Retina (tissue), 1 donor: ENCODE data around the gene IFNL3.
"Not testable (repeated sequence)": the region's sequence is repeated elsewhere in the genome, so short reads cannot be mapped to it uniquely, and the experiment has no call there.

Experiments used
- DNase-seq: peaks from one replicate; pipeline ENCODE4 v3.0.0-alpha.2; 2016

IFNL3 gene

DNA sequence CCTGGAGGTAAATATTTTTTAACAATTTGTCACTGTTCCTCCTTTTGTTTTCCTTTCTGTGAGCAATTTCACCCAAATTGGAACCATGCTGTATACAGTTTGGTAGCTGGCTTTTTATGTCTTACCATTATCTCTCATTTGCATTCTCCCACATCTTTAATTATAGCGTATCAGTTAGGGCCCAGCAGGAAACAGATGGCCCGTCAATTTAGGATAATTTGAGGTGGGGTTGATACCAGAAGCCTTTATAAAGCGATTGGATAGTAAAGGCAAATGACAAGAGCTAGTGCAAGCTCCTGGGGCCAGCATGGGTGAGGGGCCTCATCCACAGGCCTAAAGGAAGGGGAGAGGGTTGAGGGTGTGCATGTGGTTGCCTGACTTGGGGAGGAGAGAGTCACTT, 7.7 kb upstream of the IFNL3 start:
- DNase-seq, result no peak

DNA sequence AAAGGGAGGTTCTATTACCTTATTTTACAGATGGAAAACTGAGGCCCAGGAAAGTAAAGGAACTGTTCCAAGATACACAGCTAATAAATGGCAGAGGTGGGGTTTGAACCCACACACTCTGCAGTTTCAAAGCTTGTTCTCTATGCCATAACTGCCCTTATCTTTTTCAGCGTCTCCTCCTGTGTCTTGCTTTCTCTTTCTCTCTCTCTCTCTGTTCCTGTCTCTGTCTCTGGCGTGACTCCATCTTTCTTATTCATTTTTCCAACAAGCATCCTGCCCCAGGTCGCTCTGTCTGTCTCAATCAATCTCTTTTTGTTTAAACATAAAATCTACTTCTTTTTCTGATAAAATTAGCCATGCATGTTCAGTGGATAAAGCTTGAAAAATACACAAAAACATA, 7.0 kb upstream of the IFNL3 start:
- DNase-seq, result no peak

DNA sequence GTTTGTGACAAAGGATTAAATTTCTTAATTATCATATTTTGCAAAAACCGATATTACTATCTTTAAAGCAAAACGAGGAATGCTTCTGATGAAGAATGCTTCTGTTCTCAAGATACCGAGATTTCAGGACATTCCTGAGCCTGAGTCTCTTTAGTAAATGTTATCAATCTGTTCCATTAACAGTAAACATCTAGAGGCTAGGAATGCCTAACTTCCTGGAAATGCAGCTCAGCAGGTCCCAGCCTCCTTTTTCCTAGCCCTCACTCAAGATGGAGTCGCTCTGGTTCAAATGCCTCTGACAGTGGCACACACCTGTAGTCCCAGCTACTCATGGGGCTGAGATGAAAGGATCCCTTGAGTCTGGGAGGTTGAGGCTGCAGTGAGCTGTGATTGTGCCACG, 6.3 kb upstream of the IFNL3 start:
- DNase-seq, result no peak

DNA sequence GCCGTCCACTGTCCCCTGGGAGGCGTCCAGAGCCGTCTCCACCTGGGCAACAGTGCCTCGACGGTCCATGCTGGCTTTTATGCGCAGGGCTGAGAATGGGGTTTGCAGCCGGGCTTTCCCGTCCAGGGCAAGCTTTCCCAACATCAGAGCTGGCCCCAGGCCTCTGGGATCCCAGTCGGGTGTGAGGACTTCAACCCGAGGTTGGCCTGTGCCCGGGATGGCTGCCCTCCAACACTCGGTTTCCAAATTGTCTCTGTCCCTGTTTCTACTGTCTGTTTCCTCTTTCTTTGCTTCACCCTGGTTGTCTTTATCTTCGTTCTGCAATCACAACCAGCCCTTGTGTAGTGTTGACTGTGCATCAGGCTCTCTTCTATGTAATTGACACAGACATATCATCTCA, 4.0 kb upstream of the IFNL3 start, which contains the start of gene IFNL4:
Gene IFNL4, minus strand, starts transcription at position 51 of the 400 bp plus-strand sequence.
- DNase-seq, result no peak

DNA sequence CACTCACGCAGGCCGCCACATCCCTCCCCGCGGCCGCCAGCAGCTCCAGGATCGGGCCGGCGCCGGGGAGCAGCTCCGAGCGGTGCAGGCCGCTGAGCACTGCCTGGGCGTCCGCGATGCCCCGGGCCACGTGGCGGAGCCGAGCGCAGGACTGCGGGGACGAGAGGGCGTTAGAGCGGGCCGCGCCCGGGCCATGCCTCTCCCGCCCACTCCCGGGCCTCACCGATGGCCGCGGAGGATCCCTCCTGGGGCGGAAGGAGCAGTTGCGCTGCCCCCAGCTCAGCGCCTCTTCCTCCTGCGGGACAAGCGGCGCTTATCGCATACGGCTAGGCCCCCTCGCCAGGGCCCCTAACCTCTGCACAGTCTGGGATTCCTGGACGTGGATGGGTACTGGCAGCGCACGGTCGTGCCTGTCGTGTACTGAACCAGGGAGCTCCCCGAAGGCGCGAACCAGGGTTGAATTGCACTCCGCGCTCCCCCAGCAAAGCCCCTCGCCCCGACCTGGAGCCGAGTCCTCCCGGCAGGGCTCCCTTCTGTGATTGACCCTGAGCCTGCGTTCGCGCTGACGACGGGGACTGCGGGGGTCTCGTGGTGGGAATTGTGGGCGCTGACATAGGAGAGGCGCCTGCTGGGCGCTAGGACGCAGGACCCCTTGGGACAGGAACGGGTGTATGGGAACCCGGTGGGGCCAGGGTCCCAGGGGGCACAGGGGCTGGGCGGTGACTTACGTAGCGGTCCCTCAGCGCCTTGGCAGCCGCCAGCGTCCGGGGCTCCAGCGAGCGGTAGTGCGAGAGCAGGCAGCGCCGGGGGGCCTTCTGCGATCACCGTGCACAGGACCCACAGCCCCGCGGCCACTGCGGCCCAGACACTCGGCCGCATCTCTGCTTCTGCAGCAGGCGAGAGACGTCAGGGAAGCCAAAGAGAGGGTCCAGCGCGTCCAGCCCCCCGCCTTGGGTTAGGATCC, 3.2 kb upstream of the IFNL3 start:
- DNase-seq, result peak; percentile 72

DNA sequence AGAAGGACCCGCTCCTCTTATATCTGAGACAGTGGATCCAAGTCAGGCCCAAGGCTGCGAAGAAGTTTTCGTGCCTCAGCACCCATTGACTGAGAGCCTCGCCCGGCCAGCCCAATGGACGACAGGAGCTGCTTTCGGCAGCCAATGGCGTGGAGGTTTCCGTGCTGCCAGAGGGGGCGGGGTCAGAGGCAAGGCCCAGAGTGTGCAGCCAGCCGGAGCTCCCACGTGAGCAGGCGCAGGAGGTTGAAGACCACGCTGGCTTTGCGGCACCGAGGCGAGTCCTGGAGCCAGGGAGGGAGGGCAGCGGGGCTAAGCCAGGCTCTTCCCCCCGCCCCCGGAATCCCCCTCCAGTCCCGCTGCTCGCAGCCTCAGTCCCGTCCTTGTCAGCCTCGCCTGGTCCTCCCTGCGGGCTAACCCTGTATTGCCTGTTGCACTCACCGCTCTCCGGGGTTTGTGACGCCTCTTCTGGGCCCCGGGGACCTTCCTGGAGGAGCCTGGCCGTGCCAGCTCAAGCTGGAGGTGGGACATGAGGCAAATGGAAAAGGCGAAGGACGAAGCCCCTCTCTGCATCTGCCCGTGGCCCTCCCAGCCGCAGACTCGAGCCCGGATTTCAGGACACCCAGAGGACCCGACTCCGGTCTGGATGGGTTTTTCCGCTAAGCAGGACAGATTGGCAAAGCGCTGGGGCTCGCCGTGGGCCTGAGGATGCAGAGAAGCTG, 2.3 kb upstream of the IFNL3 start:
- DNase-seq, result peak; percentile 61

DNA sequence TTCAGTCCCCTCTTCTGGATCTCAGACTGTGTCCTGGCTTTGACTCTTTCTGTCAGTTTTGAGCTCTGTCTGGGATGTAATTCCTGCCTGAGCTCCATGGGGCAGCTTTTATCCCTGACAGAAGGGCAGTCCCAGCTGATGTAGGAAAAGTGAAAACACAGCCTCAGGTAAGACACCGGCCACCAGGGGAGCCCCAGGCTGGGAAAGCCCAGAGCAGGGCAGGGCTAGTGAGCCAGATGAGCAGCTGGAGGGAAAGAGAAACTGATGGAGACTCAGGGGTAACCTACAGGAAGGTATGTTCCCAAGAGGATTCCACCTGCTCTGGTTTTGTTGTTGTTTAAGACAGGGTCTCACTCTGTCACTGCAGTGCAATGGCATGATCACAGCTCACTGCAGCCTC, 360 bp upstream of the IFNL3 start:
- DNase-seq, result not testable (repeated sequence)

DNA sequence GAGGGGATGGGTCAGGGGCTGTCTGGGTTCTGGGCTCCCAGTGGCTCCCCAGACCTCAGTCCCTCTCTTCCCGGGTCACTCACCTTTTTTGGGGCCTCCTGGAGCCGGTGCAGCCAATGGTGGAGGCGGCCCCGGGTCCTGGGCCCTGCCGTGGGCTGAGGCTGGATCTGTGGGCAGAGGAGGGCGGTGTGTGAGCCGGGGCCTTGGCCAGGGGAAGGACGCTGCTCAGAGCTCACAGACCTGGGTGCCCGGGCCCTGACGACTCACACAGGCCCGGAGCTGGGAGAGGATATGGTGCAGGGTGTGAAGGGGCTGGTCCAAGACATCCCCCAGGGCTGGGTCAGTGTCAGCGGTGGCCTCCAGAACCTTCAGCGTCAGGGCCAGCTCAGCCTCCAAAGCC, 1.1 kb downstream of the IFNL3 start:
- not testable (repeated sequence) for DNase-seq

DNA sequence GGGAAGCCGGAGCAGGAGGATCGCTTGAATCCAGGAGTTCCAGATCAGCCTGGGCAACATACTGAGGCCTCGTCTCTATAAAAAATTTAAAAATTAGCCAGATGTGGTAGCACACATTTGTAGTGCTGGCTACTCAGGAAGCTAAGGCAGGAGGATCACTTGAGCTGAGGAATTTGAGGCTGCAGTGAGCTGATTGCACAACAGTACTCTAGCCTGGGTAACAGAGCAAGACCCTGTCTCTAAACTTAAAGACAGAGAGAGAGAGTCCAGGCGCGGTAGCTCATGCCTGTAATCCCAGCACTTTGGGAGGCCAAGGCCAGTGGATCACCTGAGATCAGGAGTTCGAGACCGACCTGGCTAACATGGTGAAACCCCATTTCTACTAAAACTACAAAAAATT, 4.4 kb downstream of the IFNL3 start:
- DNase-seq, result no peak

DNA sequence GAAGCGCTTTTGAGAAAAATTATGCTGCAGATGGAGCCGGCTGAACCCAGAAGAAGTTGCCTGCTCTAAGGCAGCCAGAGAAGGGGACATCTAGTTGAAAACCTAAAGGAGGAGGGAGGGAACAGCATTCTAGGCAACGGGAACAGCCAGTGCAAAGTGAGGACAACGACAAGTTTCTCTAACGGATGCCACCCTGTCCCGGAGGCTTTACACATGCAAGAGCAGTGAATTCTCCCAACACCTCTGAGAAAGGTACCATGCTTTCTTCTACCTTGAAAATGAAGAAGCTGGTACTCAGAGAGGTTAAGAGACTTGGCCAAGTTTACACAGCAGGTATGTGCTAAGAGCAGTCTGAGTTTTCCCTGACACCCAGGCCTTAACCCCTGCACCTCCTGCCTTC, 5.9 kb downstream of the IFNL3 start:
- DNase-seq, result no peak

DNA sequence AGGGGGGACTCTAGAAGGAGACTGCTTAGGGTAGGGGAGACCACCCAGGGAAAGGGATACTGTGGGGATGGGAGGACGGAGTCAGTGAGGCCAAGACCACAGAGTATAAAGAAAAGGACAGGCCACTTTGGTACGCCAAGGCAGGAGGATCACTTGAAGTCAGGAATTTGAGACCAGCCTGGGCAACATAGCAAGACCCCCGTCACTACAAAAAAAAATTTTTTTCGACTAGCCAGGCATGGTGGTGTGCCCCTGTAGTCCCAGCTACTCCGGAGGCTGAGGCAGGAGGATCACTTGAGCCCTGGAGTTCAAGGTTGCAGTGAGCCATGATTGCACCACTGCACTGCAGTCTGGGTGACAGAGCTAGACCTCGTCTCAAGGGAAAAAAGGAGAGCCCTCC, 6.6 kb downstream of the IFNL3 start:
- no peak for DNase-seq

DNA sequence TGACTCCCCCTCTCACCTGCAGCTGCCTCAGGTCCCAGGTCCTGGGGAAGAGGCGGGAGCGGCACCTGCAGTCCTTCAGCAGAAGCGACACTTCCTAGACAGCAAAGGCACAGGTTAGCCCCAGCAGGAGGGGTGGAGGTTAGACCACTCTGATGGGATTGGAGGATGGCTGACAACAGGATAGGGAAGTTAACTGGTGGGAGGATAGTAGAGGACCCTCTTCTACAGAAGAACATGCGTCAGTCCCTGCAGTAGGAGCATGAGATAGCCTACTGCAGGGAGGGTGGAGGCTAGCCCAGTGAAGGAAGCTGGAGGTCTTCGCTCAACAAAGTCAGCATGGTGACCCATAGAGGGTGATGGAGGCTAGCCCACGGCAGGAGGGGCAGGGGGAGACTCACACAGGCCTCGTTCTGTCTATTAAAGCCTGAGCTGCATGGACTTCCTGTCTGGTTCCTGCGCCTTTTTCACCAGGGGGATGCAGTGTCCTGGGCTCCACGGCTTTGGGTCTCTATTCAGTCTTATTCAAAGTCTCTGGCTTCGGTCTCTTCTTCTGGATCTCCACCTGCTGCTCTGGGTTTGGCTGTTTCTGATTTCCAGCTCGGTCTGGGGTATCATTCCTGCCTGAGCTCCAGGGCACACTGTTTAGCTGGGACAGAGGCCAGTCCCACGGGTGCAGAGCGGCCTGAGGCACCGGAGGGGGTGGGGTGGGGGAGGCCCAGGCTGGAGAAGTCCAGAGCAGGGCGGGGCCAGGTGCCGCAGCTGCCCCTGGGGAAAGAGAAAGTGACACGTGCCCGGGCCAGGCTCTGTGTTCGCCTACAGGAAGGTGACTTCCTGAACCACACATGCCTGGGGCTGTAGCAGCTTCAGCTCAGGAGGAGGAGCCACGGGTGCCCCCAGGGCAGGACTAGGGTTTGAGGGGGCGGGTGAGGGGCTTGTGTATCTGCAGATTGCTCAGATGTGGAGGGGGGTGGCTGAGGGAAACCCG, 7.3 kb downstream of the IFNL3 start:
- DNase-seq, result no peak

DNA sequence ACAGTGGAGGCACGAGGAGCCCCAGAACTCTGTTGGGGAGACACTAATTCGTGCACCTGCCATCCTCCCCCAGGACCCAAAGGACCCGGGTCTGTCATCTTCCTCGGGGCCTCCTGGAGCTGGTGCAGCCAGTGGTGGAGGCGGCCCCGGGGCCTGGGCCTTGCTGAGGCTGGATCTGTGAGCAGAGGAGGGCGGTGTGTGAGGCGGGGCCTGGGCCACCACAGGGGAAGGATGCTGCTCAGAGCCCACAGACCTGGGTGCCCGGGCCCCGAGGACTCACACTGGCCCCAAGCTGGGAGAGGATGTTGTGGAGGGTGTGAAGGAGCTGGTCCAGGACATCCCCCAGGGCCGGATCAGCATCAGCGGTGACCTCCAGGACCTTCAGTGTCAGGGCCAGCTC, 8.3 kb downstream of the IFNL3 start:
- DNase-seq, result no peak

DNA sequence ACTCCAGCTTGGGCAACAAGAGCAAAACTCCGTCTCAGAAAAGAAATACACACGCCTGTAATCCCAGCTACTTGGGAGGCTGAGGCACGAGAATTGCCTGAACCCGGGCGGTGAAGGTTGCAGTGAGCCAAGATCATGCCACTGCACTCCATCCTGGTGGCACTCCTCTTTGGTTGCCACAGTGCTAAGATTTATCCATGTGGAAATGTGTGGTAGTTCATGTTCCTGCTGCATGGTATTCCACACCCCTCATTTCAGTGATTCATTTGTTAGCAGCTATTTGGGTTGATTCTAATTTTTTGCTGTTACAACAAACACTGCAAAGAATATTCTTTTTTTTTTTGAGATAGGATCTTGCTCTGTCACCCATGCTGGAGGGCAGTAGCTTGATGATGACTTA, 12.1 kb downstream of the IFNL3 start:
- DNase-seq, result no peak

DNA sequence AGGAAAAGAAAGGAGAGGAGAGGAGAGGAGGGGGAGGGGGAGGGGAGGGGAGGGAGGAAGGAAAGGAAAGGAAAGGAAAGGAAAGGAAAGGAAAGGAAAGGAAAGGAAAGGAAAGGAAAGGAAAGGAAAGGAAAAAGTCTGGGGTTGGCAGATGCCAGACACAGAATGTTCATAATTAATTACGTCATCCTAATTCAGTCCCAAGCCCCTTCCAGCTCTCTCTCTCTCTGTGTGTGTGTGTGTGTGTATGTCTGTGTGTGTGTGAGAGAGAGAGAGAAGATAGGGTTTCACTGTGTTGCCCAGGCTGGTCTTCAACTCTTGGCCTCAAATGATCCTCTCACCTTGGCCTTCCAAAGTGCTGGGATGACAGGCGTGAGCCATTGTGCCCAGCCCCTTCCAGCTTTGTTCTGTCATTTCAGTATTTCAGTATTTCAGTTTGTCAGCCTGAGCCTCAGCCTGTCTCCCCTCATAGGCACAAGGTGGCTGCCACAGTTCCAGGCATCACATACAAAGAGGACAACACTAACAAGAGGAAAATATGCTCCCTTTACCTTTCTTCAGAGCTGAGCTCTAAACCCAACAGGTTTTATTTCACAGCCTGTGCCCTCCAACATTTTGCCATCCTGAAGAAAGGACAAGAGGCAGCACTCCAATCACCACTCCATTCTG, 14.6 kb downstream of the IFNL3 start:
- DNase-seq, result no peak

DNA sequence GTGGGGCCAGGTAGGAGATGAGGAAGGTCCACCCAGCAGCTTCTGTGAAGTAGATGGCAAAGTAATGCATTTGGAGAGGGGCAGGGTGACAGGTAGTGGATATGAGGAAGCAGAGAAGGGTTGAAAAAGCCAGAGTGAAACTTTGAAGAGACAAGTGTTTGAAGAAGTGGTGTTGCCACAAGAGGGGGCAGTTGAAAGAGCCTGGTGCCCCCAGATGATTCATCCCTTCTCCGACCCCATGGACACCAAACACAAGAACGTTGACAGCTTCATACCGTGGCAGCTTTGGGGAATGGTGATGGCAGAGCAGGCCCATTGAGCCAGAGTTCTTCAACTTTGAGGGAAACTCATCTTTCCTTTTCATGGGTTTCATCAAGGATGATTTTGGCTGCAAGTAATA, 19.9 kb downstream of the IFNL3 start:
- no peak for DNase-seq

DNA sequence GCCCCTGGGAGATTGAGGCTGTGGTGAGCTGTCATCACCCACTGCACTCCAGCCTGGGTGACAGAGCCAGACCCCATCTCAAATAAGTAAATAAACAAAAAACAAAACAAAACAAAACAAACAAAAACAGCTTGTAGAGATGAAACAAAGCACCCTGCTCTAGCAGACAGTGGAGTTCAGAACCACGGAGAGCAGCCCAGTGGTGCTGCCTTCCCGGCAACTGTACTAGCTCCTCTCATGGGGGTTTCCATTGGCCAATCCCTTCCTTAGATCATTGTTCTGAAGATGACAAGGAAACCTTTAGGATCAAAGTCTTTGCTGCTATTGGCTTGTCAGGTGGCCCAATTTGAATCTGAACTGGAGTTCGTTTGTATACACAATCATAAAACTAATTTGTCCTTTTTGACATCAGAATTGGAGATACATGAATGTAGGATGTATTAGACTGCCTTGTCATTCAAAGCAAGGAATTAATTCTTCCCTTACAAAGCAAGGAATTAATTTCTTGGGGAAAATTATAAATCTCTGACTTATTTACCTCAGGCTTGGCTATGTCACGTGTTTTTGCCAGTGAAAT, 21.0 kb downstream of the IFNL3 start:
- no peak for DNase-seq

DNA sequence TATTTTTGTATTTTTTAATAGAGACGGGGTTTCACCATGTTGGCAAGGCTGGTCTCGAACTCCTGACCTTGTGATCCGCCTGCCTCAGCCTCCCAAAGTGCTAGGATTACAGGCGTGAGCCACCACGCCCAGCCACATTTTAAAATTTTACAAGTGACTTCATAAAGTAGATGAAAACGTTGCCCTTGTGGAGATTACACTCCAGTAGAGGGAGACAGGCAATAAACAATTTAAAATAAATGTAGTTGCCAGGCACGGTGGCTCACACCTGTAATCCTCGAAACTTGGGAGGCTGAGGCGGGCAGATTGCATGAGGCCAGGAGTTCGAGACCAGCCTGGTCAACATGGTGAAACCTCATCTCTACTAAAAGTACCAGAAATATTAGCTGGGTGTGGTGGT, 25.7 kb downstream of the IFNL3 start:
- DNase-seq, result not testable (repeated sequence)

DNA sequence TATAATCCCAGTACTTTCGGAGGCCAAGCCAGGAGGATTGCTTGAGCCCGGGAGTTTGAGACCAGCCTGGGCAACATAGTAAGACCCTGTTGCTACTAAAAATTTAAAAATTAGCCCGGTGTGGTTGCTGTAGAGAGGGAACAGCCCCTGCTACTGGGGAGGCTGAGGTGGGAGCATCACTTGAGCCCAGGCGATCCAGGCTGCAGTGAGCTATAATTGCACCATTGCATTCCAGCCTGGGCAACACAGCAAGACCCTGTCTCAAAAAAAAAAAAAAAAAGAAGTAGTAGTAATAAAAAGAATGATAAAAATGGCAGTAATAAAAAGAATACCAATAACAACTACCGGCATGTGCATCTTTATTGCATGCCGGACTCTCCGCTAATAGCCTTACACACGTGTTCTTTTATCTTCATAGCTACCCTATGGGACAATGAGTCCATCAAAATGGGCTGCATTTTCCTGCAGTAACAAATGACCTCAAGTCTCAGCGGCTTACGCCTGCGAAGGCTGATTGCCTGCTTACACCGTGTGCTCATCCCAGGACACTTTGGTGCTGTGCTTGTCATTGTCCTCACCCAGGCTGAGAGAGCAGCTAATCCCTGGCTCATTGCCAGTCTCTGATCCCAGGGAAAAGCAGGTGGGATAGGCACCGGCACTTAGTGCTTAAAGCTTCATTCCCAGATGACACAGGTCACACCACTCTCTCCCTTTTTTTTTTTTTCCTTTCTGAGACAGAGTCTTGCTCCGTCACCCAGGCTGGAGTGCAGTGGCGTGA, 26.4 kb downstream of the IFNL3 start:
- no peak for DNase-seq

DNA sequence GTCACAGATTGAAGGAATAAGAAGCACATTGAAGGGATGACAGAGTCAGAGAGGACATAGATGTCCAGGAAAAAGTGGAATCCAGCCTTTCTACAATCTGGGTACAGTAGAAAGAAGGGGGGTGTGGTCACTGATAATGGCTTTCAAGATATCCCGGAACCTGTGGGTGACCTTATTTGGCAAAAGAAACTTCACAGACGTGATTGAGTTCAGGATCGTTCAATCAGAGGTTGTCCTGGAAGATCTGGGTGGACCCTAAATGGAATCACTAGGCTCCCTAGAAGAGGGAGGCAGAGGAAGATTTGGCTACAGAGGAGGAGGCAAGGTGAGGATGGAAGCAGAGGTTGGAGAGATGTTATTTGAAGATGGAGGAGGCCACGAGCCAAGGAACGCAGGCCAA, 27.7 kb downstream of the IFNL3 start:
- no peak for DNase-seq

DNA sequence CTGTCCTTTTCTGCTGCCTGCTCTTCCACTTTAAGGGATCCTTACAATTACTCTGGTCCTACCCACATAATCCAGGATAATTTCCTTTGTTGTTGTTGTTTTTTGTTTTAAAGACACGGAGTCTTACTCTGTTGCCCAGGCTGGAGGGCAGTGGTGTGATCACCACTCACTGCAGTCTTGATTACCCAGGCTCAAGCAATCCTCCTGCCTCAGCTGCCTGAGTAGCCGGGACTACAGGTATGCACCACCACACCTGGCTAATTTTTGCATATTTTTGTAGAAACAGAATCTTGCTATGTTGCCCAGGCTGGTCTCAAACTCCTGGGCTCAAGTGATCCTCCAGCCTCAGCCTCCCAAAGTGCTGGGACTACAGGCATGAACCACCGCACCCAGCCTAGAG, 29.5 kb downstream of the IFNL3 start:
- DNase-seq, result not testable (repeated sequence)
